ENCODE measurements around the gene GABARAP. TPM values are rescaled to one million over a fixed set of nuclear protein-coding genes. Genes with fewer than 3 reads are reported as not detected.

GABARAP gene
- total and polyA plus RNA-seq, 2 of the 8 experiments (the other 6 are each of a cell fraction or from before 2014, with no cell fraction given) = 252 to 581 TPM

GRCh38 chr17:7266784-7267183, 24.5 kb upstream of the GABARAP start (continued):
- TF ChIP-seq CHD7 (IDR thresholded peaks at IDR 0.05; ENCODE audit: insufficient replicate concordance, low read length) = no peak
- no peak for TF ChIP-seq KDM1A (IDR thresholded peaks at IDR 0.05; ENCODE audit: borderline replicate concordance, low read length)
